ENCODE data around the gene LHFPL3.

GRCh38 chr7:104499975-104500374 lies 171.6 kb downstream of the LHFPL3 start:
- TF ChIP-seq CTCF (conservative IDR thresholded peaks at IDR 0.05) (no peak), EZH2 (IDR thresholded peaks at IDR 0.05; ENCODE audit: low read depth) (no peak)
